GM12801 (cell line): ENCODE data around the gene SLC66A1.
"Not testable (repeated sequence)": the region's sequence is repeated elsewhere in the genome, so short reads cannot be mapped to it uniquely, and the experiment has no call there.

Experiments used
- CTCF ChIP-seq: IDR thresholded peaks from one replicate; pipeline ENCODE4 v1.5.1; 2011; ENCODE audit warnings: control low read depth; ENCODE audit not compliant: insufficient read length; ENCODE audit errors: extremely low read depth

Gene SLC66A1

DNA sequence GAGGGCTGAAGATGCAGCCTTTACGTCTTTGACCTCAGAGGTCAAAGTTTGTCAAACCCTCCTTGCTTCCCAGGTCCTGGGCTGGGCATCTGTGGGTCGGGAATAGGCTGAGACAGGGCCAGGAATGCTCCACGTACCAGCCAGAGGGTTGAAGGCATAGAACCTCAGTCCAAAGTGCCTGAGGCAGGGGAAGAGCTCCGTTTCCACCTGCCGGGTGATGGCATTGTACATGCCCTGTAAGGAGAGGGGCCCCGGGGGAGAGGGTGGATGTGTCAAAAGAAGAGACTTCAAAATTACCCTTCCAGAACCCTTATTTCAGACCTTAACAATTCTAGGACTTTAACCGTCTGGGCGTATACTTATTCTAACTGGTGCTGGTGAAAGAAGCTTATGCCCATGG, 27.2 kb upstream of the SLC66A1 start:
- TF ChIP-seq CTCF = no peak

DNA sequence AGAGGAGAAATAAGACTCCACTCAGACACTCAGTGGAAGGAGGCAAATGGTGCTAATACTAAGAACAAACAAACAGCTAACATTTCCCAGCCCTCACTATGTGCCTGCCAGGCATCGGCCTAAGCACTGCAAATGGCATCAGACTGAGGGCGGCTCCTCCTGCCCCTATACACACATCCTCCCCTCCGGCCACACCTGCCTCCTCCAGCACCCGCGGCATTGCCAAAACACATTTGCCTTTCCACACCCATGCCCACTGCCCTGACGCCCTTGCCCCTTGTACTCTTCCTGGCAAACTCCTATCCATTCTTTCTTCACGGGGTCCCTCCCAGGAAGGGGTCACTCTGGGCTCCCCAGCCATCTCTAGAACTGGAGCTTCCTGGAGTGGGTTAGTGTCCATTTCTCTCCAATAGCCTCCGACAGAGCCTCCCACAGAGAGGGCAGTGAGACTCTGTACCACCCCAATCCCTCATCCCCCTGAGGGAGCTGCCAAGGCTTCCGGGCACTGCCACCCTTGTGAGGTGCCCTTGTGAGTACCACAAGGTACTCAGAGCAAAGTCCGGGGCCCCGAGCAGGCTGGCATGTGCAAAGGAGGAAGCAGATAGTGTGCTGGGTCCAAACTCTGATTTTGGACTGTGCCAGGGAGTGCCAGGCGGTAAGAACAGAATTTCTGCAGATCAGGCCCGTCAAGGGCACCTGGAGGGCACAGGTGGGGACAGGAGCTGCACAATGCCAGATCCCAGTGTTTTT, 24.5 kb upstream of the SLC66A1 start:
- no peak for TF ChIP-seq CTCF

GRCh38 chr1:19288324-19289241, 23.5 kb upstream of the SLC66A1 start, which contains the start of gene AKR7A3:
TSS of gene AKR7A3 (minus strand) at chr1:19288770. CDS start at chr1:19288709, 61 bp downstream.
- not testable (repeated sequence) for TF ChIP-seq CTCF

DNA sequence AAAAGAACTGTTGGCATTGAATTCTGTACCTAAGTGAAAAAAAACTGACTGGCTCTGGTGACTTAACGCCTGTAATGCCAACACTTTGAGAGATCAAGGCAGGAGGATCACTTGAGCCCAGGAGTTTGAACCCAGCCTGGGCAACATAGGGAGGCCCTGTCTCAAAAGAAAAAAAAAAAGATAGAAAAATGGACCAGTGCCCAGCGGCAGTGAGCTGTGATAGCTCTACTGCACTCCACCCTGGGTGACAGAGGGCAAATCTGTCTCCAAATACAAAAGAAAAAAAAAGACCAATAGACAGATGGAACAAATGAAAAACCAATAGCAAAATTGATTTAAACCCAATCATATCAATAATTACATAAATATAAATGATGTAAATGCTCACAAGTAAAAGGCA, 22.9 kb upstream of the SLC66A1 start:
- TF ChIP-seq CTCF = no peak

DNA sequence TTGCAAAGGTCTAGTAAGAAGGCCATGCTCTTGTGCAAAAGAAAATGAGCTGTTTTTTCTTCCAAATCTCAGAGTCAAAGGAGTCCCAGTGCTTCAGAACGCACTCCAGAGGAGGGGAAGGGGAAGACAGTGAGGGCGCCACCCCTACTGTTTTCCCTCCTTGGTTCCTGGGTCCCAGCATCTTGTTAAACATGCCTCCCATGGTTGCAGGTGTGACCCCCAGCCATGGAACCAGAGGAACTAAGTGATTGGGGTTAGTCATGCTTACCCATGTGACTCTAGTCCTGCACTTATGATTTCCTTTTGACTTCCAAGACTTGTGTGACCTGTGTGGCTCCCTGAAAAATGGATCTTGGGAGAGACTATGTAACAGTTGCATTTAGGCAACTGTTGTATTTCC, 17.5 kb upstream of the SLC66A1 start:
- TF ChIP-seq CTCF = no peak

DNA sequence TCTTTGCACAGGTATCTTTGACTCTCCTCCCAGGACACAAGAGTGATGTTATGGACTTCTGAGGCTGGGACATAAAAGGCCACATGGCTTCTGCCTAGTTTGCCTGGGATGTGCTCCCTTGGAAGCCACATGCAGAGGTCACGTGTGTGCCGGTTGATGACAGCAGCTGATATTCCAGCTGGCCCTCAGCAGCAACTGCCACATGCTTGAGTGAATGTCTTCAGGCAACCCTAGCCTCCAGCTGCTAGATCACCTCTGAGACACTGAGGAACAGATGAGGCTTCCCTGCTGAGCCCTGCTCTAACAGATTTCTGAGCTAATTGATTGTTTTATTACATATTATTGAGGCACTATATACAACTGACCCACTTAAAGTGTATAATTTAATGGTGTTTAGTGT, 11.9 kb upstream of the SLC66A1 start:
- no peak for TF ChIP-seq CTCF

DNA sequence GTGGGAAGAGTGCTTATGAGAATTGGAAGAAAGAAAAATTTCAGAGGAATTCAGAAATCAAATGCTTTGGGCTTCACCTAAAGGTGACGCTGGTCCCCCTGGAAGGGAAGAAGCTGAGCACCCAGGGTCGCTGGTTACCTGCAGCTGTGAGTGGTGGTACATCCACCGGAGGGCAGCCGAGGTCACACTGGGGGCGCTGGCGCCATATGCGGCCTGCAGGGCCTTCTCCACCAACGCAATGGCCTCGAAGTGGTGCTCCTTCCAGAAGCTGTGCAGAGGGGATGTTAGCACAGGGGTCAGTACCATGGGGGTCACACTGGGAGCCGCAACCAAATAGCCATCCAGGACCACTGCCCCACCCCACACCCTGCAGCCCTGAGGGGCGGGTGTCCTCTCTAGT, 6.2 kb upstream of the SLC66A1 start:
- no peak for TF ChIP-seq CTCF
